OCI-LY3 (cell line): ENCODE data around the gene IER5L.

Experiments used
- CTCF ChIP-seq: fragments of 200-600, 300-600 bp; sonication (generic); IDR thresholded peaks from 2 replicates; pipeline ENCODE4 v1.5.1; 2014; ENCODE audit warnings: antibody characterized with exemption, low read length, low read depth
- EZH2phosphoT487 ChIP-seq: fragments of 200-600 bp; shearing (Covaris generic); IDR thresholded peaks from 2 replicates; pipeline ENCODE4 v1.6.1; 2018; ENCODE audit warnings: antibody characterized with exemption, mixed run types, low read depth

- TF ChIP-seq CTCF (no peak), EZH2phosphoT487 (no peak)
Measured at GRCh38 chr9:129184596-129185122, 6.6 kb upstream of the IER5L start.
